ENCODE data around the gene PTAFR.
"Not testable (repeated sequence)": the region's sequence is repeated elsewhere in the genome, so short reads cannot be mapped to it uniquely, and the experiment has no call there.

Gene PTAFR

DNA sequence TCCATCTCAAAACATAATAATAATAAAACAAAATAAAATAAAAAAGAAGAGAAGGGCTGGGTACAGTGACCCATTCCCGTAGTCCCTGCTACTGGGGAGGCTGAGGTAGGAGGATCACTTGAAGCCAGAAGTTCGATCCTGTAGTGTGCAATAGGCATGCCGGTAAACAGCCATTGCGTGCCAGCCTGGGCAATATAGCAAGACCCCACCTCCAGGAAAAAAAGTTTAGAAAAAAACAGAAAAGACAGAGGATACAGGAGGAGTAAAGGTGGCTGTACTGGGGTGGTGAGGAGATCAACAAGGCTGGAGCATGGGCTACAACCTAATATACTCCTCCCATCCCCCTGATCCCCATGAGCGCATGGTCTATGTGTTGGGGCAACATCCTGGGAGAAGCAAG is 30.8 kb downstream of the PTAFR start:
- no peak for DNase-seq (ENCODE audit: low read depth in 2 of 2)

GRCh38 chr1:28144203-28145135 is 32.0 kb downstream of the PTAFR start:
- no peak for DNase-seq (ENCODE audit: low read depth in 2 of 2)

GRCh38 chr1:28143496-28144202 is 32.8 kb downstream of the PTAFR start:
- no peak for DNase-seq (ENCODE audit: low read depth in 2 of 2)

DNA sequence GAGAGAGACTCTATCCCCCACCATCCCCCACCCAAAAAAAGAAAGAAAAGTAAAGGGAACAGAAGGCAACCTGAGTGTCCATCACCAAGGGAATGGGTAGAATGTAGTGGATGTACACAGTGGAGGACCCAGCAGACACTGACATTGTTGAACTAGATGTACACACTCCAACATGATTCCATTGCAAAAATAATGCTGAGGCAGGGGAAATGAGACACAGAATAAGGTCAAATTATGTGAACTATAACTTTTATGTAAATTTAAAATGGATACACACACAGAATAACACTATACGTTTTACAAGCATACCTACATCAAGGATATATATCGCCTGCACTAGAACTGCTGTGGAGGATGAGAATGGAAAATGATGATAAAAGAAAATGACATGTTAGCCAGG is 34.8 kb downstream of the PTAFR start:
- no peak for DNase-seq (ENCODE audit: low read depth in 2 of 2)

DNA sequence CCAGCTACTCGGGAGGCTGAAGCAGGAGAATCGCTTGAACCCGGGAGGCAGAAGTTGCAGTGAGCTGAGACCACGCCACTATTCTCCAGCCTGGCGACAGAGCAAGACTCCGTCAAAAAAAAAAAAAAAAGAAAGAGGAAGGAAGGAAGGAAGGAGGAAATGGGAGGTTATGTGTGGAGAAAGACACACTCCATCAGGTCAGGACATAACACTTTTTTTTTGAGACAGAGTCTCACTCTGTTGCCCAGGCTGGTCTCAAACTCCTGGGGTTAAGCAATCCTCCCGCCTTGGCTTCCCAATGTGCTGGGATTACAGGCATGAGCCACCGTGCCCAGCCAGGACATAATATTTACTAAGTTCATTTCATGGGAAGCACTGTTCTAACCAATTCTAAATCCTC is 36.6 kb downstream of the PTAFR start:
- not testable (repeated sequence) for DNase-seq (ENCODE audit: low read depth in 2 of 2)

DNA sequence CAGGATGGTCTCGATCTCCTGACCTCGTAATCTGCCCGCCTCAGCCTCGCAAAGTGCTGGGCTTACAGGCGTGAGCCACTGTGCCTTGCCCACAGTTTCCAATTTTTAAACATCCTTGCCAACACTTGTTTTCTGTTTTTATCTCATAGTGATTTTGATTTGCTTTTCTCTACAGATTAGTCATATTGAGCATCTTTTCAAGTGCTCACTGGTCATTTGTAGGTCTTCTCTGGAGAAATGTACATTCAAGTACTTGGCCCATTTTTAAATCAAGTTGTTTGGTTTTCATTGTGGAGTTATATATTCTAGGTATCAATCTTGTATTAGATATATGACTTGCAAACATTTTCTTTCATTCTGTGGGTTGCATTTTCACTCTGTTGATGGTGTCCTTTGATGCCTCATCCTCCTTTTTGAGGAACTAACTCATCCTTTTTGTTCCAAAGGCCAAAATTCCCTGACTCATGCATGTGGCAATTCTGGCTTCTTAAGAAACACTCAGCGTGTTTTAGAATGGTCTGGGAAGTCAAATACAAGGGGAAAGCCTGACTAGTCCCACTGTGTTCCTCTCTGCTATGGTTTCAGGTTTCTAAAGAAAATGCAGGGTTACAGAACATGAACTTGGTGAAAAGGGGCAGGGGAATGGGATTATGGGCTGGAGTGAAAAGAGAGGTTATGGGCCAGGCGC is 37.3 kb downstream of the PTAFR start:
- DNase-seq (ENCODE audit: low read depth in 2 of 2) = no peak

DNA sequence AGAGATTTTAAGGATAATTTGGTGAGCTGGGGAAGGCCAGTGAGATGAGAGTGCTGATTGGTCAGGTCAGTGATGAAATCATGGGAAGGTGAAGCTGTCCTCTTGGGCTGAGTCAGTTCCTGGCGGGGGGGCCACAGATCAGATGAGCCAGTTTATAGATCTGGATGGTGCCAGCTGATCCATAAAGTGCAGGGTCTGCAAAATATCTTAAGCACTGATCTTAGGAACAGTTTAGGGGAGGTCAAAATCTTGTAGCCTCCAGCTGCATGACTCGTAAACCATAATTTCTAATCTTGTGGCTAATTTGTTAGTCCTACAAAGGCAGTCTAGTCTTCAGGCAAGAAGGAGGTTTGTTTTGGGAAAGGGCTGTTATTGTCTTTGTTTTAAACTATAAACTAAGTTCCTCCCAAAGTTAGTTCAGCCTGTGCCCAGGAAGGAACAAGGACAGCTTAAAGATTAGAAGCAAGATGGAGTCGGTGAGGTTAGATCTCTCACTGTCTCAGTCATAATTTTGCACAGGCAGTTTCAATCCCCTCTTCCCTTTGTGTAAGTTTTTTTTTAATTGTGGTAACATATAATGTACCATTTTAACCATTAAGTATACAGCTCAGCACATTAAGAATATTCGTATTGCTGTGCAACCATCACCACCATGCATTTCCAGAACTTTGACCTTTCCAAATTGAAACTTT is 39.4 kb downstream of the PTAFR start:
- DNase-seq (ENCODE audit: low read depth in 2 of 2) = no peak

- DNase-seq (ENCODE audit: low read depth in 2 of 2) = no peak
Measured at GRCh38 chr1:28136169-28136921, 40.1 kb downstream of the PTAFR start.

DNA sequence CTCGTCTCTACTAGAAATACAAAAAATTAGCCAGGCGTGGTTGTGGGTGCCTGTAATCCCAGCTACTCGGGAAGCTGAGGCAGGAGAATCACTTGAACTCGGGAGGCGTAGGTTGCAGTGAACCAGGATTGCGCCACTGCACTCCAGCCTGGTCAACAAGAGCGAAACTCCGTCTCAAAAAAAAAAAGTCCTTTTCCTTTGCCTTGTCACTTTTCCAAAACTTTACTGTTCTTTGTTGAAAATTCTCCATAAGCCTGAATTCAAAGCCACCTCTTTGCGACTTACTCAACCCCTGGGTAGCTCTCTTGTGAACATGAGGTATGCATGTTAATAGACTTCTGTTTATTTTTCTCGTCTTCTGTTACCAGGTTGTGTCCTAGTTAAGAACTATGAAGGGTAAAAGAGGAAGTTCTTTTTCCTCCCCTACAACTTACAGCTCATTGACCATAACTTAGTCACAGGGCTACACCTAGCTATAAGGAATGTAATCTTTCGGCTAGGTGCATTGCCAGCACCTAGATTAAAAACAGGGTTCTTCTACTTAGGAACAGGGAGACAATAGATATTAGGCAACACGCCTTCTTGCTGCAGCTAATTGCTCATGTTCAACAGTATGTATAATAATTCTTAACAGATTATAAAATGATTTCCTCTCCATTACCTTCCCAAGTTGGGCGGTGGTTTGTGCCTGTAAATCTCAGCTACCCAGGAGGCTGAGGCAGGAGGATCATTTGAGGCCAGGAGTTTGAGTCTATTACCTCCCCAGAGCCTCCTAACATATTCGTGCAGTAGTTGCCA is 40.9 kb downstream of the PTAFR start:
- DNase-seq (ENCODE audit: low read depth in 2 of 2) = no peak

DNA sequence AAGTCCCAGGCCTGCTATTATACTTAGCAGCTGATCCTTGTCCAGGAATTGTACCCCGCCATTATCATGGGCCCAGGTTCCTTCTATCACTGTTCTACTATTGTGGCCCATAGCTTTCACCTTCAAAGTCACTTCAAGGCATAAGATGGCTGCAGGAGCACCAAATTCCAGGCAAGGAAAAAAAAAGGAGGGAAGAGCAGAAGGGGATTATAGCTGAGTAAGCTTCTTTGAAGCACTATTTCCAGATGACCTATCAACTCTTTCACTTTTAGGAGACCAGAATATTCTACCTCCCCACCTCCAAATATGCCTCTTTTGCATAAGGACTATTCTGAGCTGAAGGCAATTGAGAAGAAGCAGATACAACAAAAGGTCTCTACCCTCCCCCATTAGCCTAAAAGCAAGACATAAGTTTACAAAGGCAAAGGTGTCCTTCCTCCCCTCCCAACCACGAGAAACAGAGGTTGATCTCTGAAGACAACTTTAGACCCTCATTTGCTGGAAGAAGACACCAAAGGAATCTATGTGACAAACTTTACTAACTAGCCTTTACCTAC is 41.8 kb downstream of the PTAFR start:
- DNase-seq (ENCODE audit: low read depth in 2 of 2) = no peak

DNA sequence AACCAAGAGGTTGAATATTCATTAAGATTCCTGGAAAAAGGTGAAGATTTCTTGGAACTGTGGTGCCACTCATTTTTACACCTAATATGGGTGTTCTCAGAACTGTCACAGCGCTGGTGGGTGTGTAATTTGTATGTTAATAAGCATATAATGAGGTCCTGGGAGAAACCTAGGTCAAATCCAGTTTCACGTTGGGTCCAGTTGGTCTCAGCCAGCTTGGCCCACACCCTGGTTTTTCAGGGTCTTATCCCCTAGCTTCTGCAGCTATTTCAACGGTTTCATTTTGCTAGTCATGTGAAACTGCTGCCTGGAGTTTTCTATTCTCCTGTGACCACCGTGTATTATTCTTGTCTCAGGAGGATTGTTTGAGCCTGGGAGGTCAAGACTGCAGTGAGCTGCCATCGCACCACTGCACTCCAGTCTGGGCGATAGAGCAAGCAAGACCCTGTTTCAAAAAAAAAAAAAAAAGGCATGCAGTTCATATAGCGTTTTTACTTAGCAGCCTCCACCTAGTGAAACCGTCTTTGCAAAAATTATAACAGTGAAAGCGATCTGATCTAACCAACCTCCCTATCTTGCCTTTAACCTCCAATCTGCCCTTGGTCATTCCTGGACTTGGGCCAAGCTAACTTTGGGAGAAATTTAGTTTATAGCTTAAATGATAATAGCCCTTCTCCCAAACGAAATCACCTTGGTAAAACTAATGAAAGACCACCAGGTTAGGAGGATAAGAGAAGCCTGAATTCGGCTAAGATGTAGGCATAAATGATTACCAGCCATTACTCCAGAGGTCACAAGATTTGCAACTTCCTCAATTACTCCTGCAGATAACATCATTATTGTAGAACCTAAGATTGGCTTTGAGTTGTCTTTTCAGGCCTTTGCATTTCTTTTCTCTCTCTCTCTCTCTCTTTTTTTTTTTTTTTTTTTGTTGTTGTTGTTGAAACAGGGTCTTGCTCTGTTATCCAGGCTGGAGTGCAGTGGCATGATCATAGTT is 44.0 kb downstream of the PTAFR start:
- DNase-seq (ENCODE audit: low read depth in 2 of 2) = no peak

GRCh38 chr1:28130901-28131300 is 45.6 kb downstream of the PTAFR start:
- no peak for DNase-seq (ENCODE audit: low read depth in 2 of 2)

GRCh38 chr1:28129150-28129549 is 47.3 kb downstream of the PTAFR start:
- no peak for DNase-seq (ENCODE audit: low read depth in 2 of 2)

DNA sequence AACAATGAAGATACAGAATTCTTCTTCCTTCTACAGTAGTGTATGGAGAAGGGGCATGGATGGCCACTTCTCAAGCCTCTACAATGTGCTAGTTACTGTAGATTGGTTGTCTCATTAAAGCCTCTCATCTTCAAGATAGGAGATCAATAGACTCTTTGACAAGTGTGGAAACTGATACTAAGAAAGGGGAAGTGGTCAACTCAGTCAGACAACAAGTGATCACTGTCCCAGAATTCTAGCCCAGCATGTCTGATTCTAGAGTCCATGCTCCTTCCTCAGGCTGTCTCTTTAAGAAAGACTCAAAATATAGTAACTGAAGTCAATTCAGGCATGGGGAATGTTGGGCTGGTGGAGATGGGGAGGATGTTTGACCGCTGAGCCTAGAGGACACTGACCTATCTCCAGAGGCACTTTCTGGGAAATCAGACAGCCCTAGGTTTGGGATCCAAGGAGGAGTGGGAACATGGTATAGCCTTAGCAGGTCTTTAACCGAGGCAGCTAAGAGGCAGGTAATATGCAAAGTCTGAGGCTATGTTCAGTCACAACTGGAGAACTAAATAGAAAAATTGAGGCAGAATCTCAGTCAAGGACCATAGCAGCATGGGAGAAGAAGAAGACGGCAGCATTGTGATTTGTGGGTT is 48.8 kb downstream of the PTAFR start:
- DNase-seq (ENCODE audit: low read depth in 2 of 2) = no peak

- no peak for DNase-seq (ENCODE audit: low read depth in 2 of 2)
Measured at GRCh38 chr1:28126783-28127490, 49.6 kb downstream of the PTAFR start.

DNA sequence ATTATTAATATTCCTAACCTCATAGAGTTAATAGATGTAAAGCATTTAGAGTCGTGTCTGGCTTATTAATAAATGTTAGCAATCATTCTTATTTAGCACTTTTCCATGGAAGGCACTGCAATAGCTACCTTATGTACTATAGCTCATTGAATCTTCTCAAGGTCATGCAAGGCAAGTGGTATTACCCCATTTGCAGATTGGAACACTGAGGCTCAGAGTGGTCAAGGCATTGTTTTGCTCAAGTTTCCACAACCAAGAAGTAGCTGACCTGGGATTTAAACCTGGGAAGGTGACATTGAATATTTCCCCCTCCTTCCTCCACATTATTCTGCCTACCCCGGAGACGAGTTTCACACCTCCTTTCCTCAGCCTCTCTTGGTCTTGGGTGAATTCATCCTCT is 50.3 kb downstream of the PTAFR start:
- DNase-seq (ENCODE audit: low read depth in 2 of 2) = no peak

DNA sequence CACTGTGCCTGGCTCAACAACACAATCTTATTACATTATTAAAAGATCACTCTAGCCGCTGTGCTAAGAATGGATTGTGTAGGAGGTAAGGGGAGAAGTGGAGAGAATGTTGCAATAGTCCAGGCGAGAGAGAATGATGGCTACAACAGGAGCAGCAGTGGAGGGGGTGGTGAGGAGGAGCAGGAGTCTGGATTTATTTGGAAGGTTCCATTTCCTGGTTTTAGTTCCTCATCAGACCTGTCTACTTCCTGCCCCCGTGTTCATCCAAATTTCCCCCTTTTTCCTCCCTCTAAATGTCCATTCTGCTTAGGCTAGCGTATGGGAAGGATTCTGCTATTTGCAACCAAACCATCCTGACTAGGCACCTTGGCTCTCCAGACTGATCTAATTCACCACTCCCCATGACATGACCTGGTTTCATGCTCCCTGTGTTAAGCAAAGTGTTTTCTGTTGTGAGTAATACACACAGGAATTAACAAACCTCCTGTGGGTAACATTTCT is 53.0 kb downstream of the PTAFR start:
- no peak for DNase-seq (ENCODE audit: low read depth in 2 of 2)

Data from activated CD8-positive, alpha-beta memory T cell treated with anti-CD3 and anti-CD28 coated beads for 4 hours (primary cell).